Activated CD4-positive, alpha-beta T cell treated with anti-CD3 and anti-CD28 coated beads, Interleukin-2, amount 10 ng/mL, durations not matched to agents 7 days and 5 days (primary cell): Measurements from ENCODE around the gene ZNF768. TPM values are rescaled to one million over a fixed set of nuclear protein-coding genes. Genes with fewer than 3 reads are reported as not detected.
A peak's percentile ranks its signal among the peaks of the same experiment; 100 is the strongest.

Experiments
- CTCF ChIA-PET: fragments of 350-600 bp; sonication (Branson Sonifier 250); formaldehyde crosslinking; loops from one replicate; lab custom pipeline; 2021; ENCODE audit warnings: antibody characterized with exemption; lab: Charles Lee
- POLR2A ChIA-PET: fragments of 350-600 bp; sonication (Branson Sonifier 250); formaldehyde crosslinking; loops from one replicate; lab custom pipeline; 2021; ENCODE audit warnings: antibody characterized with exemption; lab: Charles Lee
- DNase-seq: peaks from one replicate; pipeline ENCODE4 v3.0.0-alpha.2; 2020
- H3K27ac Mint-ChIP-seq: one replicate; pipeline ENCODE4 v1.8.0; 2021; ENCODE audit warnings: mild to moderate bottlenecking, moderate library complexity, mixed read lengths
- H3K27me3 Mint-ChIP-seq: one replicate; pipeline ENCODE4 v1.8.0; 2021; ENCODE audit warnings: mixed read lengths
- H3K36me3 Mint-ChIP-seq: one replicate; pipeline ENCODE4 v1.8.0; 2021; ENCODE audit warnings: low read depth, mixed read lengths
- H3K4me1 Mint-ChIP-seq: one replicate; pipeline ENCODE4 v1.8.0; 2021; ENCODE audit warnings: mixed read lengths
- H3K4me3 Mint-ChIP-seq: one replicate; pipeline ENCODE4 v1.8.0; 2021; ENCODE audit warnings: mild to moderate bottlenecking, moderate library complexity, mixed read lengths
- H3K9me3 Mint-ChIP-seq: one replicate; pipeline ENCODE4 v1.8.0; 2021; ENCODE audit warnings: mixed read lengths
- total RNA-seq, 2 experiments: library from RNA; stranded (reverse); gene quantifications; one replicate each; pipeline ENCODE4 v1.2.3, GENCODE V29; 2021

The ZNF768 gene
- 1 to 10 TPM; 1.9 to 2.6 TPM for total RNA-seq

DNA sequence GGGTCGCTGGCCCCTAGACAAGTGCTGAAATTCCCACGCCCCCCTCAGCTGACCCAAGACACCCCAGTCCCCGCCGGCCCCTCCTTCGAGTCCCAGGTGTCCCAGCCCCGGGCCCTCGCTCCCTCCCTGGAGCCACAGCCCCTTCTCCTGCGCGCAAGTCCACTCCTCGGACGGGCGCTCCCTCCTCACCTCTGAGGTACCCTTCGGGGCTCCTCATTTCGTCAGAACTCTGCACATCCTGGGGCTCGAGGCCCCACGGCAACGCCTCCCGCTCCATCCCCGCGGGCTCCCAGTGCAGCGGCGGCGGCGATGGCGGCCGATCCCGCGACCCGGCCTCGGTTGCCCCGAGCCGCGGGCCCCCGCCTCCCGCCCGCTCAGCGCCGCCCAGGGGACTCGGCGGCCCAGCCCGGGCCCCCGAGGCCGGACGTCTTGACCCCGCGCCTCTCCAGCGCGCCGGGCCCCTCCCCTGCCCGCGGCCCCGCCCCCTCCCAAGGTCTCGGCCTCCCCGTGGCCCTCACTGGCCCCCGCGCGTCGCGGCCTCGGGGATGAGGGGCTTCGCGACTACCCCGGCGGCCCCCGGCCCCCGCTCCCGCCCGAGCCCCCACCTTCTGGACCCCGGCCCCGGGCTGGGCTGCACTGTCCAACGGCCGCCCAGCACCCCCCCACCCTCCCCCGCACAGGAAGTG lies at the start of gene ZNF768:
Gene ZNF768, minus strand, starts transcription at position 430 of the 686 bp plus-strand sequence. Its CDS starts 153 bp downstream, at position 277.
- H3K4me3 Mint-ChIP-seq, result peak within 1 kb of the TSS; percentile 75
- H3K36me3 Mint-ChIP-seq, result peaks cover 14% of the 10 kb centered on the region
- H3K27me3 Mint-ChIP-seq, result no peaks in the 10 kb centered on the region
- H3K4me1 Mint-ChIP-seq, result peaks cover 40% of the 10 kb centered on the region
- DNase-seq, result no peak
- ChIA-PET POLR2A (no interaction called here), CTCF (interaction anchor here (1.0 to 2.9 kb wide), 5 partner anchors 8 to 117 kb away, joined by 3 to 15 read pairs (median 5); partner anchors contain the start of gene ZNF747)
- H3K9me3 Mint-ChIP-seq, result no peaks in the 10 kb centered on the region
- H3K27ac Mint-ChIP-seq, result peak within 1 kb of the TSS; percentile 68

DNA sequence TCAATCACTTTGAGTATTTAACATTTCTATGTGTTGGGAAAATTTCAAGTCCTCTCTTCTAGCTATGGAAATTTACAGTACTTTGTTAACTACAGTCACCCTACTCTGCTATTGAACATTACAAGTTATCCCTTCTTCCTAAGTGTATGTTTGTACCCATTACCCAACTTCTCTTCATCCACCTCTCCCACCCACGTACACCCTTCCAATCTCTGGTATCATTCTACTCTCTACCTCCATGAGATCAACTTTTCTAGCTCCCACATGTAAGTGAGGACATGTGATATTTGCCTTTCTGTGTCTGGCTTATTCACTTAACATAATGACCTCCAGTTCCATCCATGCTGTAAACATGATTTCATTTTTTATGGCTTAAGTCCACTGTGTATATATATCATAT lies 48.3 kb upstream of the ZNF768 start:
- Mint-ChIP-seq H3K4me3 (no peak overlapping the region), H3K27me3 (no peaks in the 10 kb centered on the region), H3K27ac (no peak overlapping the region), H3K4me1 (peaks cover 27% of the 10 kb centered on the region), H3K9me3 (no peaks in the 10 kb centered on the region), H3K36me3 (peaks cover 11% of the 10 kb centered on the region)
- no peak for DNase-seq
- ChIA-PET POLR2A (no interaction called here), CTCF (interaction anchor here (0.6 to 1.1 kb wide), 2 partner anchors 10 to 87 kb away, joined by 3 read pairs; partner anchors contain the start of gene ZNF785)

DNA sequence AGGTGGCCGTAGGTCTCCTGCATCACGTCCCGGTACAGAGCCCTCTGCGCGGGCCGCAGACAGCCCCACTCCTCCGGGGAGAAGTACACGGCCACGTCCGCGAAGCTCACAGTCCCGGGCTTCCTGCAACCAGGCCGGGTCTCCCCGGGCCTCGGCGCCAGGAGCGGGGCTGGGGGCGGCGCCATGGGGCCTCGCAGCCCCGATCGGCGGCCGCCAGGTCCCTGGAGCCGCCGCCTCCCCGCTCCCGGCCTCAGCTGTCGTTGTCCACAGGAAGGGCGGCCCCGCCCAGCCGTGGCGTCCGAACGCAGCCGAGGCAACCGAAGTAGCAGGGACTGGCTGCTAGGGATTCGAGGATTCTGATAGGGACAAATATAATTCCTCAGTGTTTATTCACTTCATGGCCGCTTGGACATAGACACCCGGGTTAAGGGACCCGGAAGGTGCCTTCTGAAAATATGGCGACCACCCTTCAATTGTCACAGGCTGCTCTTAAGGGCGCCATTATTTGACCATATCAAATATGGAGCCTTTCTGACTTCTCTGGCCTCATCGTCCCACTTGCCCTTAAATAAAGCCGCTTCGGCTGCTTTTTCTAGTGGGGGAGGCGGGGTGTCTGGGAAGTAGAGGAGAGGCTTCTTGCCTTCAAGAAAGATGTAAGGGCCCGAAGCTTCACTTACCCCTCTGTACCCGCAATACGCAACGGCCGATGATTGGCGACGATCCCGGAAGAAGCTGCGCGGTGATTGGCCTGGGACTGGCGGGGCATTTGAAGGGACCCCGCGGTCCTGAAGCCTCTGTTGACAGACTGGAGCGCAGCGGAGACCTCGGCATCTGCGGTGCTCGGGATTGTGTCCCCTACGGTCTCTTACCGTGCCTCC lies 45.3 kb upstream of the ZNF768 start, which contains the start of gene ZNF688:
Gene ZNF688, minus strand, starts transcription at position 270 of the 878 bp plus-strand sequence. Its CDS starts 85 bp downstream, at position 185.
- POLR2A ChIA-PET, result interaction anchor here (0.6 to 1.5 kb wide), 5 partner anchors 14 to 154 kb away, joined by 3 to 7 read pairs (median 4); partner anchors contain the start of gene ZNF785
- H3K27me3 Mint-ChIP-seq, result no peaks in the 10 kb centered on the region

GRCh38 chr16:30570636-30571444 lies 44.5 kb upstream of the ZNF768 start:
- Mint-ChIP-seq H3K4me3 (peak overlapping the region; percentile 86), H3K27ac (peak overlapping the region; percentile 92), H3K9me3 (no peaks in the 10 kb centered on the region), H3K4me1 (peaks cover 57% of the 10 kb centered on the region), H3K27me3 (no peaks in the 10 kb centered on the region), H3K36me3 (peaks cover 8% of the 10 kb centered on the region)
- ChIA-PET POLR2A (no interaction called here), CTCF (interaction anchor here (1.2 to 2.6 kb wide), 7 partner anchors 13 to 161 kb away, joined by 3 to 16 read pairs (median 7); partner anchors contain the start of genes DCTPP1, ZNF747, ZNF764 and ZNF785)
- DNase-seq, result no peak

More for the DNA sequence above, 45.3 kb upstream of the ZNF768 start, which contains the start of gene ZNF688:
- peaks cover 8% of the 10 kb centered on the region for H3K36me3 Mint-ChIP-seq
- H3K4me3 Mint-ChIP-seq, result peak within 1 kb of the TSS; percentile 86
- peak within 1 kb of the TSS; percentile 96 for H3K27ac Mint-ChIP-seq
- H3K9me3 Mint-ChIP-seq, result no peaks in the 10 kb centered on the region
- peak; percentile 98 for DNase-seq
- CTCF ChIA-PET, result interaction anchor here (0.9 to 2.6 kb wide), 14 partner anchors 13 to 162 kb away, joined by 3 to 16 read pairs (median 5); partner anchors contain the start of genes DCTPP1, ZNF747, ZNF764 and ZNF785
- peaks cover 52% of the 10 kb centered on the region for H3K4me1 Mint-ChIP-seq

GRCh38 chr16:30569746-30570635 lies 43.6 kb upstream of the ZNF768 start:
- H3K4me3 Mint-ChIP-seq, result peak overlapping the region; percentile 86
- H3K9me3 Mint-ChIP-seq, result no peaks in the 10 kb centered on the region
- no peak for DNase-seq
- CTCF ChIA-PET, result interaction anchor here (1.2 to 1.8 kb wide), 2 partner anchors 12 to 160 kb away, joined by 3 to 12 read pairs; partner anchors contain the start of gene ZNF764
- POLR2A ChIA-PET, result no interaction called here
- H3K27me3 Mint-ChIP-seq, result no peaks in the 10 kb centered on the region
- peaks cover 58% of the 10 kb centered on the region for H3K4me1 Mint-ChIP-seq
- peaks cover 8% of the 10 kb centered on the region for H3K36me3 Mint-ChIP-seq
- H3K27ac Mint-ChIP-seq, result peak overlapping the region; percentile 57

- DNase-seq, result no peak
- Mint-ChIP-seq H3K27ac (peak overlapping the region; percentile 97), H3K4me1 (peaks cover 53% of the 10 kb centered on the region), H3K36me3 (peaks cover 3% of the 10 kb centered on the region), H3K9me3 (no peaks in the 10 kb centered on the region), H3K27me3 (no peaks in the 10 kb centered on the region), H3K4me3 (no peak overlapping the region)
- ChIA-PET CTCF (interaction anchor here (0.7 kb wide), 1 partner anchor 332 kb away, joined by 4 read pairs; no protein-coding TSS in a partner anchor), POLR2A (no interaction called here)
Measured at GRCh38 chr16:30569281-30569680, 42.9 kb upstream of the ZNF768 start.

- Mint-ChIP-seq H3K9me3 (no peaks in the 10 kb centered on the region), H3K27ac (peak overlapping the region; percentile 97), H3K4me3 (peak overlapping the region; percentile 63), H3K27me3 (no peaks in the 10 kb centered on the region), H3K4me1 (peaks cover 48% of the 10 kb centered on the region), H3K36me3 (peaks cover 3% of the 10 kb centered on the region)
- DNase-seq, result peak; percentile 73
- ChIA-PET CTCF (interaction anchor here (0.6 to 1.9 kb wide), 8 partner anchors 10 to 70 kb away, joined by 3 to 7 read pairs (median 4); partner anchors contain the start of gene ZNF764), POLR2A (interaction anchor here (0.6 to 0.8 kb wide), 3 partner anchors 9 to 33 kb away, joined by 3 to 4 read pairs (median 3); no protein-coding TSS in a partner anchor)
Measured at GRCh38 chr16:30567991-30568638, 41.7 kb upstream of the ZNF768 start.

DNA sequence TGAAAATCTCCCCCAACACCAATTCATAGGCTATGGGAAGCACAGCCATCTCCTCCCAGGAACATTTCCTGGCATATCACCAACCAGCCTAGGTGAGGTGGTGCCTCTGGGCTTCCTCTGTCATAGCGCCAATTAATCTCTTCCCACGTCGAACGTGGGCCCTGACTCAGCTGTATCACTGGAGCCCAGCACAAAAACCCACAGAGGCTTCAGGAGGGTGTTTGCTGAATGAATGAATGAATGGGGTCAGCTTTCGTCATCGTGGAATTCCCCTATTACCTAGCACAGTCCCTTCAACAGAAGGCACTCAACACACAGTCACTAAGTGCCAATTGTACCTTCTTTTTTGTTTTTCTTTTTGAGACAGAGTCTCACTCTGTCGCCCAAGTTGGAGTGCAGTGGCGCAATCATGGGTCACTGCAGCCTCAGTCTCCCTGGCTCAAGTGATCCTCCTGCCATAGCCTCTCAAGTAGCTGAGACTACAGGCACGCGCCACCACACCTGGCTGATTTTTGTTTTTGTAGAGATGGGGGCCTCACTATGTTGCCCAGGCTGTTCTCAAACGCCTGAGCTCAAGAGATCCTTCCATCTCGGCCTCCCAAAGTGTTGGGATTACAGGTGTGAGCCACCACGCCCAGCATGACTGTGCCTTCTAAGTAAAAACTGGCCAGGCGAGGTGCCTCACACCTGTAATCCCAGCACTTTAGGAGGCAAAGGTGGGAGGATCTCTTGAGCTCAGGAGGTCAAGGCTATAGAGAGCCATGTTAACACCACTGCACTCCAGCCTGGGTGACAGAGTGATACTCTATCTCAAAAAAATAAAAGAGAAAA lies 41.0 kb upstream of the ZNF768 start:
- H3K4me3 Mint-ChIP-seq, result no peak overlapping the region
- ChIA-PET POLR2A (no interaction called here), CTCF (interaction anchor here (0.5 to 1.9 kb wide), 5 partner anchors 9 to 153 kb away, joined by 3 to 7 read pairs (median 4); partner anchors contain the start of gene ZNF764)
- peaks cover 3% of the 10 kb centered on the region for H3K36me3 Mint-ChIP-seq
- H3K9me3 Mint-ChIP-seq, result no peaks in the 10 kb centered on the region
- peaks cover 45% of the 10 kb centered on the region for H3K4me1 Mint-ChIP-seq
- peak; percentile 37 for DNase-seq
- peak overlapping the region; percentile 97 for H3K27ac Mint-ChIP-seq
- H3K27me3 Mint-ChIP-seq, result no peaks in the 10 kb centered on the region

- DNase-seq, result no peak
- POLR2A ChIA-PET, result no interaction called here
- Mint-ChIP-seq H3K27me3 (no peaks in the 10 kb centered on the region), H3K36me3 (peaks cover 3% of the 10 kb centered on the region), H3K27ac (no peak overlapping the region), H3K4me3 (no peak overlapping the region), H3K4me1 (peaks cover 45% of the 10 kb centered on the region), H3K9me3 (no peaks in the 10 kb centered on the region)
- CTCF ChIA-PET, result interaction anchor here (1.5 to 2.1 kb wide), 5 partner anchors 15 to 37 kb away, joined by 4 to 8 read pairs (median 6); partner anchors contain the start of gene ZNF747
Measured at GRCh38 chr16:30566531-30566930, 40.2 kb upstream of the ZNF768 start.

DNA sequence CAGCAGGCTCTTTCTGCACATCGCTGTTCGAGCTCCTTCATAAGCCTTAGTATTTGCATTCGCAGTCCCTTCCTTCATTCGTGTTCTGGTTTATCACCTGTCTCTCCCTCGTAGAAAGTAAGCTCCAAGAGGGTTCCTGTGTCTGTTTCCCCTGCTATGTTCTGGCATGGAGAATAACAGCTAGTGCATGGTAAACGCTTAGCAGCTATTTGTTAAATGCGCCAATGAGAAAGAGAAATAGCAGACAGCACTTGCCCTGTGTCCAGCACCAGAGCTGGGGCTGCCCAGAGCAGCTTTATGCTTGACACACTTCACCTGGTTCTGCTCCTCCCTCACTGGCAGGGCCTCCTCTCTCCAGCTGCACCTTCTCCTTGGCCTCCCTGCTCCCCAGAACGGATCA lies 39.6 kb upstream of the ZNF768 start:
- Mint-ChIP-seq H3K9me3 (no peaks in the 10 kb centered on the region), H3K27ac (no peak overlapping the region), H3K27me3 (no peaks in the 10 kb centered on the region), H3K36me3 (peaks cover 3% of the 10 kb centered on the region), H3K4me1 (peaks cover 49% of the 10 kb centered on the region), H3K4me3 (no peak overlapping the region)
- ChIA-PET POLR2A (no interaction called here), CTCF (interaction anchor here (1.0 to 2.1 kb wide), 4 partner anchors 14 to 32 kb away, joined by 3 to 8 read pairs (median 6); partner anchors contain the start of gene ZNF747)
- no peak for DNase-seq
